ENCODE data around the gene C1QTNF12.
A peak's percentile ranks its signal among the peaks of the same experiment; 100 is the strongest.
"Not testable (repeated sequence)": the region's sequence is repeated elsewhere in the genome, so short reads cannot be mapped to it uniquely, and the experiment has no call there.

The C1QTNF12 gene

DNA sequence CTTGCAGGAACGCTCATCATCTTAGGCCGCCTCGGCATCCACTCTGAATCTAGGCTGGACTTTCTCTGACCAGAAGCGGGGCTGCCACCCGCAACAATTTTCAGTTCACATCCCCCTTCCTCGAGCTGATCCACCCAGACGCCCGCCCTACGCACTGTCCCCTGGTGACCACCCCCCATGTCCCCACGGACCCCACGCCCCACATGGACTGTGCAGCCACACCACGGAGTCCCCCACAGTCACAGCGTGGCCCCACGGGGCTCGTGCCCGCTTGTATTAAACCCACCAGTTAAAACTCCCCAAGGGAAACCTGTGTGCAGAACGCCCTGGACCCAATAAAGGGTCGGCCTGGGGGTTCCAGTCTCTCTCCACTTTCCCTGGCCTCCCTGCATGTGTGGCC is 13.0 kb upstream of the C1QTNF12 start:
- DNase-seq (ENCODE audit: low read depth): no peak

DNA sequence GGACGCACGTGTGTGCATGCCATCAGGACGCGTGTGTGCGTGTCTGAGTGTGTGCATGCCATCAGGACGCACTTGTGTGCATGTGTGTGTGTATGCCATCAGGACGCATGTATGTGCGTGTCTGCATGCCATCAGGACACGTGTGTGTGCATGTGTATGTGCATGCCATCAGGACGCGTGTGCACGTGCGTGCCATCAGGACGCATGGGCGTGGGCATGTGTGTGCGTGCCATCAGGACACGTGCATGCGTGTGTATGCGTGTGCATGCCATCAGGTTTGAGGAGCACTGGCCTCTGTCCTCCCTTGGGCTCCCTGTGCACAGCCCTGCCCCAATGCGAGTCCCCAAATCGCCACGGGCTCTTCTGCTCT is 12.6 kb upstream of the C1QTNF12 start:
- no peak for DNase-seq (ENCODE audit: low read depth)

DNA sequence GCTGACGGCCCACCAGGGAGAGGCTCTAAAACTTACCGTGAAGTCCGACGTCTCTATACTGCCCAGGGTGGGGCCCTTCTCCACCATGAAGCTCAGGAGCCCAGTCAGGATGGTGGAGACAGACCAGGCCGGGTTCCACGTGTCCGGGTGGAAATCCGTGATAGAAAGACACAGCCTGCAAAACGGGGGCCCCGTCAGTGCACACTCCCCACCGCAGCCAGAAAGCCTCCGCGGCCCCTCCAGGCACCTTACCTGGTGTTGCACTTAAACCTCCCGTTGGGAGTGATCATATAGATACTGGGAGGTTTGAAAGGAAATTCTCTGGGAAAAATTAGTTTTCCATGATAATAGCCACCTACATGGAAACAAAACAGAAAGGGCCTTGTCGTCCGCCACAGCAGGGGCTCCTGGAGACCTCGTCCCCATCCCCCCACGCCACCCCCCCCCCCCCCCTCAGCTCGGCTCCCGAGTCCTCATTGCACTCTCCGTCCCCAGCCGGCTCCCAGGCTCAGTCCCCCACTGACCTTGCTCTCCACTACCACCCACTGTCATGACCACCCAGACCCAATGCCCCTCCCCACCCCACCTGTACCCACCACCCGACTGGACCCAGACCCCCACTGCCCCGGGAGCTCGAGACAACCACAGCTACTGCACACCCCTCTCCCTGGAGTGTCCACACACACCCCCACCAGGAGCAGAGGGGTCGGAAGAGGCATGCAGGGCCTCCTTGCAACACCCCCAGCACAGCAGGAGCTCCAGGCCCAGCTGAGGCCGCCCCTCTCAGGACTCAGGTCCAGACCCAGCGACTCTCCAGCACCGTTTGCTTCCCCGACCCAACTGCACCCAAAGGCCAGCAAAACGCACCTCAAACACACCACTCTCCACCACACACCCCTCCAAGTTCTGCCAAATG is 10.7 kb upstream of the C1QTNF12 start:
- DNase-seq (ENCODE audit: low read depth): no peak

DNA sequence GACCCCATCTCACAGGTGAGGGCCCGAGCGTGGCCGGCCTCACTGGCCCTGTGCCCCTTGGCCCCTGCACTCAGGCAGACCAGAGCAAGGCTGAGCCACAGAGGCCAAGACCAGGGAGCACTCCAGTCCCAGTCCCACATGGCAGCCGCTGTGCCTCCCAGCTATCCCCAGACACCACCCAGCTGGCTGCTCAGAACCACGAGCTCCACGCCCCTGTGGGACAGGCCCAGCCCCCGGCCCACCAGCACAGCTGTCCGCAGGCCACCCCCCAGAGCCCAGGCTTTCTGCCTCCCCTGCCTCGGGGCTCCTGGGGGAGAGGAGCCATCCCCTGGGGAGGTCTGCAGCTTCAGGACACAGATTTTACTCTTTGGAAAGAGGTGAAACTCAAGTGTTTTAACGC is 9.1 kb upstream of the C1QTNF12 start:
- DNase-seq (ENCODE audit: low read depth): no peak

DNA sequence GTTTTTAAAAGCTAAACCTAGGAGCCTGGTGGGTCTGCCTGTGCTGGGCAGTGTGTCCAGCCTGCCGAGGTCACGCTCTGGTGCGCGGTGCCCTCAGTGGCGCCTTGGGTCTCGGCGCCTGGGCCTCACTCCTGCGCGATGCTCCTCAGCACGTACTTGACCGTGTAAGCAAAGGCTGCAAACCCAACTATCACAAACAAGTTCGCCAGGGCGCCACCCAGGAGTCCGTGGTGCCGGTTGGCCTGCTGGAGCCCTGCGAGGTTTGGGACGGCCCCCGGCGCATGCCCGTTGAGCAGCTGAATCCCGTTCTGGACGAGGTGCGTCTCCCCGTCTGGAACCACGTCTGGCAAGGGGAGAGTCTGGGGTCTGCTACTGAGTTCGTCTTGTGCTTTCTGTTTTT is 8.6 kb upstream of the C1QTNF12 start:
- DNase-seq (ENCODE audit: low read depth): no peak

DNA sequence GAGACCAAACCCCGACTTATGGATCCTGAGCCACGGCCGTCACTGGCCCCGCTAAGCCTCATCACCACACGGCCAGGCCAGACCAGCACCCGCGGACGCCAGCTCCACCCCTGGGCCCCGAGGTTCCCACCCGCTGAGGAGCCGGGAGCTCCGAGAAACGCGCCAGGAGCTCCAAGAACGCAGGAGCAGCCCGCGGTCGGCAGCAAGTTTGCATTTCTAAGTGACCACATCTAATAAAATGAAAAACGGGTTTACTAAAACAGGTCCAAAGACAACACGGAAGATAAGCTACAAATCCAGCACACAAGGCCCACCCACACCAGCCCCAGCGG is 8.1 kb upstream of the C1QTNF12 start:
- DNase-seq (ENCODE audit: low read depth): no peak

DNA sequence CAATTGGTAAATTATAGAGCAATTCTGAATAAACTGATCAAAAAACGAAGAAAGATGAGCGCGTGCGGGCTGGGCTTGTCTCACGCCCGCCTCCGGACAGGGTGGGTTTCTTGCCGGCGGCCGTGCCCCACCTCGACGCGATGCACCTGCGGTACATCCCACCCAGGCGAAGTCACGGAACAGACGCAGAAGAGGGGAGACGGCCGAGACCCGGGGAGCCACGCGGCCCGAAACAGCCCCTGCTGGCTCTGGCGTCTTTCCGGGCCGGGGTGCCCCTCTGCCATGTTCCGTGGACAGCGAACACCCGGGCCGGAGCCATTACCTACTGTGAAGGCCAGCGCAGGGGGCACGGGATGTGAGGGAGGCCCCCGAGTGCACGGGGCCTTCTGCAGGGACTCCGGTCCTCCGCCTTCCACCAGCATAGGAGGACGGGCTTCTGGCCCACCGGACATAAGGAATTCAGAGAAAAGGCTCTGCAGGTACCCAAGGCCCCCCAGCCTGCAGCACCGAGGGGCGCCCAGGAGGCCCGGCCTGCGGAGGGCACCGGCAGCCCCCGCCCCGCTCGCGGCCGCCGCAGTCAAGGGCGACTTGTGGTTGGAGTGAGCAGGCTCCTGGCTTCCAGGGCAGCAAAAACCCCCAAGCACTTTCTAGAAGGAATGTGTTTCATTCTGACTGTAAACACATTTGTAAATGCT is 7.6 kb upstream of the C1QTNF12 start:
- DNase-seq (ENCODE audit: low read depth): no peak

DNA sequence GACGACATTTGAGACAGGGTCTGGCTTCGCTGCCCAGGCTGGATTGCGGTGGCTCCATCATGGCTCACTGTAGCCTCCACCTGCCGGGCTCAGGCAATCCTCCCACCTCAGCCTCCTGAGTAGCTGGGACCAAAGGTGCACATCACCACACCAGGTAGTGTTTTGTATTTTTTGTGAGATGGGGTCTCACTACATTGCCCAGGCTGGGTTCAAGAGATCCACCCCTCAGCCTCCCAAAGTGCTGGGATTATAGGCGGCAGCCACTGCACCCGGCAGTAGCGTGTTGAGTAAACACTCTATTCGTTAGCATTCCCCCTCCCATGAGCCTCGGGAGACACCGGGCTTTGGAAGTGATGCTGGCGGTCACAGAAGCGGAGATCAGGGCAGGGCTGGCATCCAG is 6.8 kb upstream of the C1QTNF12 start:
- no peak for DNase-seq (ENCODE audit: low read depth)

DNA sequence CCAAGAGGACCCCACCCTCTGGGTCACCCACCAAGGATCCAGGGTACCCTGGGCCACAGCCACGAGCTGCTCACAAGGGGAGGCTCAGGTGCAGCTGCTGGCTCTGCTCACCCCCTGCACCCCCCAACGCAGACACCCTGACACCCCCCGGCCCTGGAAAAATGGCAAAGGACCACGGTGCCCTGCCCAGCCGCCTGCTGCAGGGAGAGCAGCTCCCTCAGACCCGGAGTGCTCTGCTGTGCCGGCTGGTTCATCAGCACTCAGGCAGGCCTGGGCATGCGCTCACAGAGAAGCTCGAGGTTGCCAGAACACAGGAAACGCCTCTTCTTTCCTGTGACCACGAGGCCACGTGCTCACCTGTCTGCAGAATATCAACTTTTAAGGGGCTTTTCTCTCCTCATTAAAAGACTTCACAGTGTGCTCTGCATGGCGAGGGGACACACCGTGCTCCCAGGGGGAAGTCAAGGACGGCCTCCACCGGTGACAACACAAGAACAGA is 4.3 kb upstream of the C1QTNF12 start:
- DNase-seq (ENCODE audit: low read depth): peak; percentile 45

DNA sequence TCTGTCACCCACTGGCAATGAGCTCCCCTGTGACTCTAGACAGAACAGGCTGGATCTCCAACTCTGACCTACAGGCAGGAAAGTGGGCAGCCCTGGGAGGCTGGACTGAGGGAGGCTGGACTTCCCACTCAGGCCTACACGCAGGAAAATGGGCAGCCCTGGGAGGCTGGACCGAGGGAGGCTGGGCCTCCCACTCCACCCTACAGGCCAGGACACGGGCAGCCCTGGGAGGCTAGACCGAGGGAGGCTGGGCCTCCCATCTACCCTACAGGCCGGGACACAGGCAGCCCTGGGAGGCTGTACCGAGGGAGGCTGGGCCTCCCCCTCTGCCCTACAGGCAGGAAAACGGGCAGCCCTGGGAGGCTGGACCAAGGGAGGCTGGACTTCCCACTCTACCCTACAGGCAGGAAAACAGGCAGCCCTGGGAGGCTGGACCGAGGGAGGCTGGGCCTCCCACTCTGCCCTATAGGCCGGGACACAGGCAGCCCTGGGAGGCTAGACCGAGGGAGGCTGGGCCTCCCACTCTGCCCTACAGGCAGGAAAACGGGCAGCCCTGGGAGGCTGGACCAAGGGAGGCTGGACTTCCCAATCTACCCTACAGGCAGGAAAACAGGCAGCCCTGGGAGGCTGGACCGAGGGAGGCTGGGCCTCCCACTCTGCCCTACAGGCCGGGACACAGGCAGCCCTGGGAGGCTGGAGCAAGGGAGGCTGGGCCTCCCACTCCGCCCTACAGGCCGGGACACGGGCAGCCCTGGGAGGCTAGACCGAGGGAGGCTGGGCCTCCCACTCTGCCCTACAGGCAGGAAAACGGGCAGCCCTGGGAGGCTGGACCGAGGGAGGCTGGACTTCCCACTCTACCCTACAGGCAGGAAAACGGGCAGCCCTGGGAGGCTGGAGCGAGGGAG is 1.7 kb upstream of the C1QTNF12 start:
- DNase-seq (ENCODE audit: low read depth): not testable (repeated sequence)

DNA sequence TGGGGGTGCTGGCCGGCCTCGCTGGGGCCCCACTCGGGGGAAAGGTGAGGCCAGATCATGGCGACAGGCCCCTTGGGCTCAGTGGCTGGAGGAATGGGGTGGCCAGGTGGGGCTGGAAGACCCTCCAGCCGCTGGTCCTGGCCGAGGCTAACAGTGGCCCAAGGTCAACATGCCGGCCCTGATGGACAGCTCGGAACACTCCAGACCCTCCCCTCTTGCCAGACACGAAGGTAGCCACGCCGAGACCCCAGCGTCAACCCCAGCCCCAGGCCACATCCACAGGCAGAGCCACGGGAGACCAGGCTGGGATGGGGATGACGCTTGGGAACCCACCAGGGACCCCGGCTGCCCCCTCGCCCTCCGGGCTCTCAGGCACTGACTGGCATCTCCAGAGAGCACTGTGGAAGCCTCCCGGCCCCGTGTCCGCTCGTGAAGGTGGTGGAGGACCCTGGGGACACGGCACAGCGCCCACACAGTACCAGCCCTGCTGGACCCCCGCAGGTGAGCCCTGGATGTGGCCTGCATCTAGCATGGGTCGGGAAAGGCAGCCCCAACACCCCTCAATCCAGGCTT is 905 bp upstream of the C1QTNF12 start:
- DNase-seq (ENCODE audit: low read depth): no peak

DNA sequence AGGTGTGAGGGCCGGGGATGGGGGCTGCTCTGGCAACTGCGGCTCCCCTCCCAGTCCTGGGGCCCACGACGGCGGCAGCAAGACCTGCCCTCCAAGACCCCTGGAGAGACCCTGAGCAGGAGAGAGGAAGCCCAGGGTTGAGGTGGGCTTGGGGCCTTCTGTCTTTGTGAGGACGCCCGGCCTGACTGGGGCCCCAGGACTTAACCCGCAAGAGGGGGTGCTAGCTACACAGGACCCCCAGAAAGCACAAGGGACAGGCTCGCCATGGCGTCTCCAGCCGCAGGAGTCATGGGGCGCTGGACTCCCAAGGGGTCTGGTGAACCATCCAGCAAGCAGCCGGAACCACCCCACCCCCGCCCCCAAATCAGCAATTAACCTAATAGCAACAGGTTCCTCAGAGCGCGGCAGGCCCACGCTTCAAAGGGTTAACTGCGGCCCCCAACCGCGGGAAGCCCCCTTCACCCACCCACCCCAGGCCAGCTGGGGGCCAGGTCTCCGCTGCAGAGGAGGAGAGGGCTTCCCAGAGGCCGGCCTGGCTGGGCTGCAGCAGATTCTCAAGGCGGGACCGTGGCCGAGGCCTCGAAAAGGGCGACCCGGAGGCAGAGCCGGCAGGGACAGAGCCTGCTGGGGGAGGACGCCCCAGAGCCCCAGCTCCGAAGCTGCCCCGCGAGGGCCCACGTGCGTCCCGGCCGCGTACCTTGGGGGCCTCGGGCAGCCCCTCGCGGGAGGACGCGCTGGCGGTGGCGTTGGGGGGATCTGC is 525 bp downstream of the C1QTNF12 start:
- no peak for DNase-seq (ENCODE audit: low read depth)

DNA sequence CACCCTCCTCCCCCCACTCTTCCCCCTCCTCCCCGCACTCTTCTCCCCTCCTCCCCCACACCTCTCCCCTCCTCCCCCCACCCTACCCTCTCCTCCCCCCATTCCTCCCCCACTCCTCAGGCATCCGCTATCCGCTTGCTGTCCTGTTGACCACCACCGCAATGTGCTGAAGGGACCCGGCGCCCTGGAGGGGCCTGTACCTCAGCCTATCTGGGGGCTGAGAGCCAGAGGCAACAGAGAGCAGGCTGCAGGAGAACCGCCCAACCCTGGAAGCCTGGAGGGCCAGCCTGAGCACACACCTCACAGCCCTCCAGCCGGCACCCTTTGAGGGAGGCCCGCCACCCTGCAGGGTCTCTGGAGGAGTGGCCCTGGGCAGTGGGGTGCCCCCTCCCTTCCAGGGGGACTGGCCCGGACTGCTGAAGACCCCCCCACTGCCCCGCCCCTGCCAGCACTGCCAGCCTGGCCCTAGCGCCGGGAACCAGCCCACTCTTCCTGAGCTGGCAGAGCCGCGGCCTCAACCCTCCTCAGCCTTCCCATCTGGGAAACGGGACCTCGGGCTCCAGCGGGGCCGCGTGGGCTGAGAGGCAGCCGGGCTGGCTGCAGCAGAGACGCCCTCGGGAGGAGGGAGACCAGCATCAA is 1.2 kb downstream of the C1QTNF12 start:
- DNase-seq (ENCODE audit: low read depth): no peak

DNA sequence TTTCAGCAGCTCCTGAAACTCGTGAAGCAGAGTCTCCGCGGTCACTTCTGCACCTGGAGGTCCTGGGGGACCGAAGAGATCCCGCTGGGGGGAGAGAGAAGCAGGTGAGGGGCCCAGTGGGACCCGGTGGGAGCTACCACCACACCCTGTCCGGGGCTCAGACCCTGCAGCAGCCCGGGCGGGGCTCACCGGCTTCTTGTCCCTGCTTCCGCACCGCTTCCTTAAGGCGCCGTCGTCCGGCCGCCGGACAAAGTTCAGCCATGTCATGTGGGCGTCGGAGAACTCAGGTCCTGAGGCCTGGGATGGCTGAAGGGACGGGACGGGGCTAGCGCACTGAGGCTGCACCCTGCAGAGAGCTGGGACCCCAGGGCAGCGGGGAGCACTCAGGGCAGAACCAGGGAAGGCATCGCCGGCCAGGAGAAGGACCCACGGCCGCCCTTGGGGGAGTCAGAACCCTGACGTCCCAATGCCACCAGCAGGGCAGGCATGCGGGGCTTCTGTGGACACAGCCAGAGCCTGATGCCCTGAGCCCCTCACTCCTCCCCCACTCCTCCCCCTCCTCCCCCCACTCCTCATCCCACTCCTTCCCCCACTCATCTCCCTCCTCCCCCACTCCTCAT is 2.2 kb downstream of the C1QTNF12 start:
- no peak for DNase-seq (ENCODE audit: low read depth)

DNA sequence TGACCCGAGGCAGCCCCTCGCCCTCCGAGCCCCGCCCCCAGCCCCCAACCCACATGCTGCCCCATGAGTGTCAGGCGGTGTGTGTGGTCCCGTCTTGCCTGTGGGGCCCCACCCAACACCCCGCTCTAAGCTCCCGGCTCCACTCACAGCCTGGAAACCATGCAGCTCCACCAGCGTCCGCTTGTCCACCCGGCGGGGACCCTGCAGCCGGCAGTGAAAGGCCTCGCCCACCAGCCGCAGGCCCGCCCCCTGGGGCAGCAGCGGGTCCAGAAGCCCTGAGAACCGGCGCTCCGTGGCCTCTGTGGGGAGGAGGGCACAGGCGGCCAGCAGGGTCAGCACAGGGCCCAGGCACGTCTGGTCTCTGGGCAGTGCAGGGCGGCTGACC is 2.7 kb downstream of the C1QTNF12 start:
- no peak for DNase-seq (ENCODE audit: low read depth)

DNA sequence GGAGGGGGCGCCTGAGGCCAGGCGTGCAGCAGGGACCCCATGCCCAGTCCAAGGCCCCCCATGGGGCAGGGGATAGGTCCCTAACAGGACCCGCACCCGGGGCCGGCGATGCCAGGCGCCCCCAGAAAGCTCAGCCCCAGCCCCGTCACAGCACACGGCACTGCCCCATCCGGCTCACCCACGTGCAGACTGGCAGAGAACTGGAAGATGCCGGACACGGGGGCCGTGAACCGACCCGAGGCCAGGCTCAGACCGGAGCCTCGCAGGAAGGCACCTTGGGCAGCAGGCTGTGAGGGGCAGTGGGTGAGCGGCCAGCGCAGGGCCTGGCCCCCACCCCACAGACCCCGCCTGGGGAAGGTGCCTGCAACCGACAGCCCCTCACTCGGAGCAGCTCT is 3.3 kb downstream of the C1QTNF12 start:
- DNase-seq (ENCODE audit: low read depth): no peak

DNA sequence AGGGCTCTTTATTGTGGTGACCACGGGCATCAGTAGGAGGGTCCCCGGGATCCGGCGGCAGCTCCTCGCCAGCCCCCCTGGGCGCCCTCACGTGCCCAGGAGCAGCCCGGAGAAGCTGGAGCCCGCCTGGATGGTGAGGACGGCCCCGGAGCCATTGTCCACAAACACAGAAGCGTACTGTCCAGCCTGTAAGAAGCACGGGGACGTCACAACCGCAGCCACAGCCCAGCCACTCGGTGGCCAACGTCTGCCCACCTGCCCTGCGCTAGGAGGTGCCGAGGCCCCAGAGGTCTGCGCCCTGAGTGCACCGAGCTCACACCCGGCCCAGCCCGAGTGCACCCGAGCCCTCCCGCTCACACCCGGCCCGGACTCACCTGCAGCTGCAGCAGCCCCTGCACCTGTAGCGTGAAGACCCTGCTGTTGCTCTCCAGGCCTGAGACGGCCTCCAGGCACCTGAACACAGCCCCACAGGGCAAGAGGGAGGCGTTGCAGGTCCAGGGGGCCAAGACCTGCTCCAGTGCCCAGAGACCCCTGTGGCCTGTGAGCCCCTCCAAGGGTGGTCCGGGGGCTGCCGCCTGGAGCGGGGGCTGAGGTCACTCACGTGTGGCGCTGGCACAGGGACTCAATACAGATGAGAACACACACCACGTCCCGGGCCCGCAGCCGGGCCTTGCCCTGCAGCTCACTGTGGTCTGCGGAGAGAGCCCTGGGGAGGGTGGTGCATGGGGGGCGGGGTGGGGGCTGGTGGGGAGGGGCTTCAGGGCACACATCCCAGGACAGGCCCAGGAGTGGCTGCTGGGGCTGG is 3.9 kb downstream of the C1QTNF12 start:
- no peak for DNase-seq (ENCODE audit: low read depth)

DNA sequence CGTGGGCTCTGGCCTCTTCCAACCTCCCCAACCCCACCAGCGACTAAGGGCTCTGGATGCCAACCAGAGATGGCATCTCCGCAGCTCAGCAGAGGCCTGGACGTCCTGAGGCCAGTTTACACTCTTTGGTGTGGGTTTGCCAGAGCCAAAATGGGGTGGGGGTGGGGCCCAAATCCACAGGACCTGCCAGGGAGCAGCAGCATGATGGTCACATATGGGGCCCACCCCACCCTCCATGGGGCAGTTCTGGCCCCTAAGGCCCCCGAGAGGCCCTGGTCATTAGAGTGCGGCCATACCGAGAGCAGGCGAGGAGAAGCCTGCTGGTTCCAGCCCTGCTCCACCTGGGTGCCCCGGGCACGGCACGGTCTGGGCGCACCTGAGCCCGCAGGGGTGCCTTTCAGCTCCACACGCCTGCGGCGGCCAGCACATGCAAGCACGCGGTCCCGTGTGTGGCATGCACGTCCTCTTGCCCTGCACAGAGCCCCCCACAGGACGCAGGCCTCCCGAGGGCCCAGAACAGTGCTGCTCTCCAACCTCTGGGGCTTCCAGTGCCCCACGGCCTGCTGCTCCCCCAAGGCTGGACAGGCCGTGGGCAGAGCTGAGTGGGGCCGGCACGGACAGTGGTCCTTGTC is 4.8 kb downstream of the C1QTNF12 start:
- no peak for DNase-seq (ENCODE audit: low read depth)

All from activated T-cell treated with anti-CD3 and anti-CD28 coated beads for 48 hours (primary cell).